ENCODE results near the gene AKAP9.
"Not testable (repeated sequence)": the region's sequence is repeated elsewhere in the genome, so short reads cannot be mapped to it uniquely, and the experiment has no call there.

The AKAP9 gene

GRCh38 chr7:92072121-92072520, 131.5 kb downstream of the AKAP9 start:
- DNase-seq = no peak

GRCh38 chr7:92072708-92073107, 132.0 kb downstream of the AKAP9 start:
- no peak for DNase-seq

GRCh38 chr7:92075455-92076158, 134.9 kb downstream of the AKAP9 start:
- no peak for DNase-seq

- DNase-seq = no peak
Measured at GRCh38 chr7:92076509-92076908, 135.8 kb downstream of the AKAP9 start.

- DNase-seq = not testable (repeated sequence)
Measured at GRCh38 chr7:92083922-92084321, 143.3 kb downstream of the AKAP9 start.

GRCh38 chr7:92088266-92088665, 147.6 kb downstream of the AKAP9 start:
- no peak for DNase-seq

GRCh38 chr7:92092210-92092609, 151.5 kb downstream of the AKAP9 start:
- DNase-seq = no peak

GRCh38 chr7:92095380-92095779, 154.7 kb downstream of the AKAP9 start:
- DNase-seq = no peak

GRCh38 chr7:92100534-92100933, 159.9 kb downstream of the AKAP9 start:
- no peak for DNase-seq

- DNase-seq = peak; percentile 37
Measured at GRCh38 chr7:92102862-92103261, 162.2 kb downstream of the AKAP9 start.

GRCh38 chr7:92108821-92109220, 168.2 kb downstream of the AKAP9 start:
- no peak for DNase-seq

GRCh38 chr7:92110857-92111256, 170.2 kb downstream of the AKAP9 start:
- no peak for DNase-seq

- DNase-seq = no peak
Measured at GRCh38 chr7:92115821-92116220, 175.2 kb downstream of the AKAP9 start.

- DNase-seq = no peak
Measured at GRCh38 chr7:92116949-92117348, 176.3 kb downstream of the AKAP9 start.

GRCh38 chr7:92119213-92119759, 178.6 kb downstream of the AKAP9 start:
- DNase-seq = no peak

GRCh38 chr7:92121681-92122080, 181.0 kb downstream of the AKAP9 start:
- DNase-seq = no peak

- DNase-seq = no peak
Measured at GRCh38 chr7:92131093-92131492, 190.4 kb downstream of the AKAP9 start.

GRCh38 chr7:92131764-92132330, 191.2 kb downstream of the AKAP9 start:
- DNase-seq = no peak

- DNase-seq = no peak
Measured at GRCh38 chr7:92133133-92133736, 192.6 kb downstream of the AKAP9 start.

GRCh38 chr7:92133737-92134270, 193.1 kb downstream of the AKAP9 start:
- DNase-seq = peak; percentile 37

GRCh38 chr7:92134271-92135051, 193.8 kb downstream of the AKAP9 start, which contains the start of gene CYP51A1:
Gene CYP51A1, minus strand, starts transcription at chr7:92134477. Its CDS starts 113 bp downstream, at chr7:92134364.
- DNase-seq = peak; percentile 87

- no peak for DNase-seq
Measured at GRCh38 chr7:92135052-92135889, 194.6 kb downstream of the AKAP9 start.

All from NCI-H226 (cell line).